IMR-90 (cell line): Measurements from ENCODE around the gene AK1.

Experiments used
- CTCF ChIP-seq: conservative IDR thresholded peaks from 2 replicates; pipeline ENCODE4 v1.5.1; 2012; ENCODE audit warnings: mild to moderate bottlenecking, low read depth, low read length, improper control_type of control experiment
- POLR2A ChIP-seq: IDR thresholded peaks from 2 replicates; pipeline ENCODE4 v1.6.1; 2012; ENCODE audit warnings: mild to moderate bottlenecking, low read depth, low read length

- TF ChIP-seq CTCF: no peak
- TF ChIP-seq POLR2A: no peak
These were observed 37.9 kb upstream of the AK1 start for GRCh38 chr9:127915325-127915752.
